ENCODE results near the gene OXSR1.

Gene OXSR1

GRCh38 chr3:38164952-38165721 is at the start of gene OXSR1:
TSS of gene OXSR1 (plus strand) at chr3:38165537. CDS start at chr3:38165877, 340 bp downstream.
- peak; percentile 99 for DNase-seq

- no peak for DNase-seq
Observed at GRCh38 chr3:38115645-38116427, 49.5 kb upstream of the OXSR1 start.

GRCh38 chr3:38116471-38117162 is 48.7 kb upstream of the OXSR1 start:
- DNase-seq, result no peak

GRCh38 chr3:38117163-38117716 is 48.1 kb upstream of the OXSR1 start:
- no peak for DNase-seq

GRCh38 chr3:38117748-38118420 is 47.5 kb upstream of the OXSR1 start:
- peak; percentile 75 for DNase-seq

- DNase-seq, result no peak
Observed at GRCh38 chr3:38118421-38119247, 46.7 kb upstream of the OXSR1 start.

GRCh38 chr3:38119248-38119544 is 46.1 kb upstream of the OXSR1 start:
- no peak for DNase-seq

GRCh38 chr3:38119821-38120692 is 45.3 kb upstream of the OXSR1 start:
- DNase-seq, result no peak

GRCh38 chr3:38120693-38121450 is 44.5 kb upstream of the OXSR1 start:
- no peak for DNase-seq

GRCh38 chr3:38121451-38121831 is 43.9 kb upstream of the OXSR1 start:
- DNase-seq, result no peak

GRCh38 chr3:38121832-38122461 is 43.4 kb upstream of the OXSR1 start:
- no peak for DNase-seq

- DNase-seq, result no peak
Observed at GRCh38 chr3:38122712-38123290, 42.5 kb upstream of the OXSR1 start.

GRCh38 chr3:38124324-38125122 is 40.8 kb upstream of the OXSR1 start:
- DNase-seq, result no peak

- no peak for DNase-seq
Observed at GRCh38 chr3:38125305-38126120, 39.8 kb upstream of the OXSR1 start.

GRCh38 chr3:38126121-38126892 is 39.0 kb upstream of the OXSR1 start:
- no peak for DNase-seq

GRCh38 chr3:38127611-38128302 is 37.6 kb upstream of the OXSR1 start:
- no peak for DNase-seq
